ENCODE measurements around the gene SDF2L1. TPM values are rescaled to one million over a fixed set of nuclear protein-coding genes. Genes with fewer than 3 reads are reported as not detected.

The SDF2L1 gene
- total and polyA plus RNA-seq, 9 of the 15 experiments (the other 6 are each of a cell fraction or from before 2014, with no cell fraction given) = 15.1 to 989 (median 124) TPM

DNA sequence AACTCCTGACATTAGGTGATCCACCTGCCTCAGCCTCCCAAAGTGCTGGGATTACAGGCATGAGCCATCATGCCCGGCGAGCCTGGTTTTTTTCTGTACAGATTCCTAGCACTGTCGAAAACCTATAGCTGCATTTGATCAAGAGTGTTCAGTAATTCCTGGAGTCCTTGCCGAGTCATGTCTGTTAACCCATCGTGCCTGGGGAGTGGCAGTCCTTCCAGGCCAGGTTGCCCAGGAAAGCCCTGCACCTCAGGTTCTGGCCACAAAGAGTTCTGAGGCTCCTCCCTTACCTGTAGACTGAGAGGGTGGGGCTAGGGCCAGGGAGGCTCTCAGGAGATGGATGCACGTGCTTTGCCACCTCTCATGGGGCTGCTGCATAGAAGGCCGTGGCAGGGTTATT, 29.2 kb upstream of the SDF2L1 start (continued):
- TF ChIP-seq, protein P1, sequence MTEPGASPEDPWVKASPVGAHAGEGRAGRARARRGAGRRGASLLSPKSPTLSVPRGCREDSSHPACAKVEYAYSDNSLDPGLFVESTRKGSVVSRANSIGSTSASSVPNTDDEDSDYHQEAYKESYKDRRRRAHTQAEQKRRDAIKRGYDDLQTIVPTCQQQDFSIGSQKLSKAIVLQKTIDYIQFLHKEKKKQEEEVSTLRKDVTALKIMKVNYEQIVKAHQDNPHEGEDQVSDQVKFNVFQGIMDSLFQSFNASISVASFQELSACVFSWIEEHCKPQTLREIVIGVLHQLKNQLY (CRISPR knock-in tag; conservative IDR thresholded peaks at IDR 0.05) = peak in 1 of 2 experiments; percentile 70; a peak in 1 of 4 replicates
- TF ChIP-seq RAD51 (IDR thresholded peaks at IDR 0.05; ENCODE audit: borderline replicate concordance, low read depth) (no peak), PTBP1 (IDR thresholded peaks at IDR 0.05; ENCODE audit: low read depth, low read length) (no peak), SP2 (IDR thresholded peaks at IDR 0.05; ENCODE audit: extremely low read depth, low read depth, low read length, poor library complexity, severe bottlenecking) (peak; percentile 23), ZNF165 (CRISPR knock-in tag; IDR thresholded peaks at IDR 0.05; ENCODE audit: borderline replicate concordance) (0 out of 2 replicates have a peak, but pooled peaks have one; percentile 75), SMARCA5 (IDR thresholded peaks at IDR 0.05) (no peak), PHB (CRISPR knock-in tag; IDR thresholded peaks at IDR 0.05) (peak; percentile 37; the same call in 1 of the 2 replicates), CTBP1 (IDR thresholded peaks at IDR 0.05; ENCODE audit: borderline replicate concordance) (no peak), RB1 (IDR thresholded peaks at IDR 0.05; ENCODE audit: low read depth) (no peak), CXXC5 (CRISPR knock-in tag; IDR thresholded peaks at IDR 0.05) (no peak), ZNF780A (CRISPR knock-in tag; IDR thresholded peaks at IDR 0.05) (no peak), ZNF561 (CRISPR knock-in tag; conservative IDR thresholded peaks at IDR 0.05) (0 out of 2 replicates have a peak, but pooled peaks have one; percentile 33), HOMEZ (CRISPR knock-in tag; IDR thresholded peaks at IDR 0.05) (peak; percentile 62; the same call in 1 of the 2 replicates), CREBBP (IDR thresholded peaks at IDR 0.05; ENCODE audit: low read depth, low read length) (no peak), ZNF239 (CRISPR knock-in tag; IDR thresholded peaks at IDR 0.05) (no peak), USF1 (CRISPR knock-in tag; IDR thresholded peaks at IDR 0.05) (peak; percentile 58; the same call in 1 of the 2 replicates), MYNN (IDR thresholded peaks at IDR 0.05) (no peak), MYNN (CRISPR knock-in tag; IDR thresholded peaks at IDR 0.05) (0 out of 2 replicates have a peak, but pooled peaks have one; percentile 31), DACH1 (IDR thresholded peaks at IDR 0.05; ENCODE audit: partially characterized antibody) (no peak), CBFA2T2 (conservative IDR thresholded peaks at IDR 0.05) (no peak), ZNF232 (CRISPR knock-in tag; IDR thresholded peaks at IDR 0.05) (no peak; the same call in 1 of the 2 replicates), NFE2 (IDR thresholded peaks at IDR 0.05; ENCODE audit: low read depth) (no peak)
- TF ChIP-seq, protein P2, sequence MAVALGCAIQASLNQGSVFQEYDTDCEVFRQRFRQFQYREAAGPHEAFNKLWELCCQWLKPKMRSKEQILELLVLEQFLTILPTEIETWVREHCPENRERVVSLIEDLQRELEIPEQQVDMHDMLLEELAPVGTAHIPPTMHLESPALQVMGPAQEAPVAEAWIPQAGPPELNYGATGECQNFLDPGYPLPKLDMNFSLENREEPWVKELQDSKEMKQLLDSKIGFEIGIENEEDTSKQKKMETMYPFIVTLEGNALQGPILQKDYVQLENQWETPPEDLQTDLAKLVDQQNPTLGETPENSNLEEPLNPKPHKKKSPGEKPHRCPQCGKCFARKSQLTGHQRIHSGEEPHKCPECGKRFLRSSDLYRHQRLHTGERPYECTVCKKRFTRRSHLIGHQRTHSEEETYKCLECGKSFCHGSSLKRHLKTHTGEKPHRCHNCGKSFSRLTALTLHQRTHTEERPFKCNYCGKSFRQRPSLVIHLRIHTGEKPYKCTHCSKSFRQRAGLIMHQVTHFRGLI (CRISPR knock-in tag; IDR thresholded peaks at IDR 0.05) = no peak
- TF ChIP-seq, protein P3, sequence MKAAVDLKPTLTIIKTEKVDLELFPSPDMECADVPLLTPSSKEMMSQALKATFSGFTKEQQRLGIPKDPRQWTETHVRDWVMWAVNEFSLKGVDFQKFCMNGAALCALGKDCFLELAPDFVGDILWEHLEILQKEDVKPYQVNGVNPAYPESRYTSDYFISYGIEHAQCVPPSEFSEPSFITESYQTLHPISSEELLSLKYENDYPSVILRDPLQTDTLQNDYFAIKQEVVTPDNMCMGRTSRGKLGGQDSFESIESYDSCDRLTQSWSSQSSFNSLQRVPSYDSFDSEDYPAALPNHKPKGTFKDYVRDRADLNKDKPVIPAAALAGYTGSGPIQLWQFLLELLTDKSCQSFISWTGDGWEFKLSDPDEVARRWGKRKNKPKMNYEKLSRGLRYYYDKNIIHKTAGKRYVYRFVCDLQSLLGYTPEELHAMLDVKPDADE (conservative IDR thresholded peaks at IDR 0.05; ENCODE audit: control insufficient read depth, low read depth, low read length) = no peak
